ENCODE measurements around the gene IGSF21. TPM values are rescaled to one million over a fixed set of nuclear protein-coding genes. Genes with fewer than 3 reads are reported as not detected.

Gene IGSF21
- total and polyA plus RNA-seq, 2 donors (not counting 3 experiments of a cell fraction or from before 2014, with no cell fraction given) = not detected

GRCh38 chr1:18307329-18307898 is 199.8 kb downstream of the IGSF21 start:
- Histone ChIP-seq H2AFZ (ENCODE audit: low read depth, low read length) (no peak overlapping the region), H4K20me1 (replicated peaks; ENCODE audit: control insufficient read depth, extremely low read depth, insufficient read depth, low read length) (no peaks in the 10 kb centered on the region), H3K27me3 (ENCODE audit: control insufficient read depth in 2 of 2, insufficient read depth in 2 of 2, low read length in 2 of 2) (no peaks in the 10 kb centered on the region), H3K79me2 (ENCODE audit: control insufficient read depth, insufficient read depth, low read length) (no peaks in the 10 kb centered on the region), H3K4me1 (ENCODE audit: control insufficient read depth, extremely low read depth, insufficient read depth, low read length) (no peaks in the 10 kb centered on the region), H3K9me3 (replicated peaks; ENCODE audit: control insufficient read depth, insufficient read depth, low read length) (peaks cover 2% of the 10 kb centered on the region), H3K4me3 (replicated peaks in 1 of 3; ENCODE audit: insufficient read depth in 1 of 3, low read depth in 1 of 3, low read length in 3 of 3) (no peak overlapping the region), H3K4me2 (ENCODE audit: insufficient read depth, low read length) (no peak overlapping the region), H3K27ac (ENCODE audit: insufficient read depth, low read depth, low read length) (no peak overlapping the region), H3K9ac (replicated peaks; ENCODE audit: extremely low read depth, insufficient read depth, low read length) (no peak overlapping the region), H3K36me3 (ENCODE audit: control insufficient read depth in 2 of 2, extremely low read depth in 1 of 2, insufficient read depth in 2 of 2, low read length in 2 of 2) (no peaks in the 10 kb centered on the region), H3K9me1 (replicated peaks; ENCODE audit: control insufficient read depth, extremely low read depth, insufficient read depth, low read length) (no peaks in the 10 kb centered on the region)
- intact Hi-C loops (cut with micrococcal nuclease) = no loop called here
- TF ChIP-seq GATA2 (IDR thresholded peaks at IDR 0.05; ENCODE audit: insufficient read depth, insufficient read length, low read depth, low read length) = no peak
- no peak for TF ChIP-seq MYC (IDR thresholded peaks at IDR 0.05; ENCODE audit: low read depth, low read length)
- no peak for TF ChIP-seq FOS (IDR thresholded peaks at IDR 0.05; ENCODE audit: borderline replicate concordance, insufficient read depth, low read length)
- TF ChIP-seq POLR2A (IDR thresholded peaks at IDR 0.05; ENCODE audit: low read depth, low read length) = no peak
- TF ChIP-seq CTCF (IDR thresholded peaks at IDR 0.05; ENCODE audit: extremely low read depth in 1 of 2, insufficient read depth in 1 of 2, low read depth in 1 of 2, low read length in 2 of 2) = no peak
- no peak for TF ChIP-seq MAX (IDR thresholded peaks at IDR 0.05; ENCODE audit: insufficient read depth, insufficient read length)
- TF ChIP-seq POLR2AphosphoS5 (IDR thresholded peaks at IDR 0.05; ENCODE audit: insufficient read depth, low read depth, low read length) = no peak
- no peak for TF ChIP-seq EZH2 (IDR thresholded peaks at IDR 0.05; ENCODE audit: borderline replicate concordance, low read depth, low read length, severe bottlenecking)
- FAIRE-seq = no peak
- ChIA-PET CTCF (no interaction called here), POLR2A (no interaction called here)
- DNase-seq (ENCODE audit: low read depth, low spot score) = no peak
- BruUV-seq (replicated peaks) = no TSS peak
- dilution Hi-C loops (cut with MboI; ENCODE audit: extremely low pct_ligation_motif_present, low sequenced_read_pairs) = no loop called here
